Measurements from ENCODE around the gene MYOCOS.

MYOCOS gene

DNA sequence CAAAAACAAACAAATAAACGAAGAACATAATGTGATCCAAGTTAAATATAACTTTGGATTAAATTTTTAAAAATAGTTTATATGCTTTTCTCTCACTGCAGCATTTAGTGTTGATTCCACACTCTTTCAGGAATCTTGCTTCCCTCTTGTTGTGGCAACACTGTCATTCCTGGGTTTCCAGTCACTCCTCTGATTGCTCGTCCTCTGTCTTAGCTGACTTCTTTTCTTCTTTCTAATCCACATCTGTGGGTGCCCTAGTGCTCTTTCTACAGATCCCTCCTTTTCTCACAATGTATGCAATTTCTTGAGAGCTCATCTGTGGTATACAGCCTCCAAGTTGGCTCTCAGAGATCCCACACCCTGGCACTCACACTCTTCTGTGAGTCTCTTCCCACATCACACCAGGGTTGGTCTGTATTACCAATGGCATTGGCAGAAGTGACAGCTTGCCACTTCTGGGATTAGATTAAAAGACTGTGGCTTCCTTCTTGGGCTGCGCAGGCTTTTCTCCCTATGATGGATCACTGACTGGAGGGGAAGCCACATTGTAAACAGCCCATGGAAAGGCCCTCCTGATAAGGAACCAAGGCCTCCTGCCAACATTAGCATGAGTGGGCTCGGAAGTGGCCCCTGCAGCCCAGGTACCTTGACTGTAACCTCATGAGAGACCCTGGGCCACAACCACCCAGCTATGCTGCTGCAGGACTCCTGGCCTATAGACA, 42.0 kb downstream of the MYOCOS start:
- DNase-seq = no peak

DNA sequence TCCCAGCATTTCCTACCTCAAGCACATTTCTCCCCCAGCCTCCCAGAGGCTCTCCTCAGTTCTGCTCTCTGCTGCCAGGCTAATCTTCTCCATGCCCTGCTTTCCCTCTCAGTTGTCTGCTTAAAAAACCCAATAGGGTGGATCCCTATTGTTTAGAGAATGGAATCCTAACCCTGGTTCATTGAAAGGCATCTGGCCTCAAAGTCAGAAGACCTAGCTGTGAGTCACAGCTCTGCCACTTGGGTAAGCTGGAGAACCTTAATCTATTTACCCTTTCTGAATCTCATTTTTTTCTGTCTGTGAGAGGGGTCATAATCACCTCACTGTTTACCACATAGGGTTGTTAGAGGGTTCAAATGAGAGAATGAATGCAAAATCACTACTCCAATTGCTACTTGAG, 42.9 kb downstream of the MYOCOS start:
- no peak for DNase-seq

DNA sequence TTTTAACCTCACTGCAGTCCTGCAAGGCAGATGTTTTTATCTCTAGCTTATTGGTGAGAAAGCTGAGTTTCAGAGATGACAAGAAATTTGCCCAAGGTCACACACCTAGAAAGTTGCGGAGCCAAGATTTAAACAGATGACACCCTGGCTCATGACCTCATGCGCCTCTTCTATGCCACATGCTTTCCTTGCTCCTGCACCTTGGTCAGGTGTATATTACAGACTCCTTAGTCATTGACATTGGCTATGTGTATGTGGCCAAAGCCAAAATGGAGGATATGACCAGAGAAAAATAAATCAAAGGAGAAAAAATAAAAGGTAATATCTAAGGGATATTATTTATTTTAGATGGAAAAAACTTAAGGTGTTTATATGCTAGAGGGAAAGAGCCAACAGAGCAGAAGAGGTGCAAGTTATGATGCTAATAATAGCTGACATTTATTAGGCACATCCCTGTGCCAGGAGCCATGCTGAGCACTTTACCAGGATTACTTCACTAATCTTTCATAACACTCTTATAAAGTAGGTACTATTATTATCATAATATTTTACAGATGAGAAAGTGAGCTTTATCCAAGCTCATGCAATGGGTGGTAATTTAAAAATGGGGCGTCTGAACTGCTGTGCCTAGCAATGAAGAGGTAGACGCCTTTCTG, 44.2 kb downstream of the MYOCOS start:
- no peak for DNase-seq

DNA sequence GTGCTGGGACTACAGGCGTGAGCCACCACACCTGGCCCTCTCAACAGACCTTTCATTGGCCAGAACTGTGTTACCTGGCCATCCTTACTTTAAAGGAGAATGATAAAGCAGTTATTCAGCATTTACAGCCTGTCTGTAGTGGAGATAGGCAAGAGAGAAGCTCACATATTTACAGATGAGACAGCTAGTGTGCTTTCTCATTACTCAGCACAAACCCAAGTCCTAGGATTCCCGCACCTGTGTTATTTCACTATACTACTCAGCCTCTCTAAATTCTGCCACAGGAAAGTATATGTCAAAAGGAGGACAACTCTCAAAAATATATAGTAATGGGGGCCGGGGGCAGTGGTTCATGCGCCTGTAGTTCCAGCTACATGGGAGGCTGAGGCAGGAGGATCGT, 46.3 kb downstream of the MYOCOS start:
- no peak for DNase-seq

DNA sequence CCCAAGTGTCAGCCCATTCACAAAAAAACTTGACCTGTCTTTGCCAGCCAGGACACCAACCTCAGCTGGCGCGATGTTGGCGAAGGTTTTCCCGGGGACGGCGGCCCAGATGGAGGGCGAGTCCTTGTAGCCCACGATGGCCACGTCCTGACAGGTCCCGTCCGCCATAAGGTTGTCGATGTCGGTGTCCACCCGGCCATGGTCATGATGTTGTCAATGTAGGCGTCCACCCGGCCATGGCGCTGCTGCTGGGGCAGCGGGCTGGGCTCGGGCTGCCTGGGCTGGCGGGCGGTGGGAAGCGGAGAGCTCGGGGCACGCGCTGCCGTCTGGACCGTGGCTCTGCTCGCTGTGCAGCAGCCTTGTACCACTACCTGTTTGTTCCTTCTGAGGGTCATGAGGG, 48.7 kb downstream of the MYOCOS start:
- no peak for DNase-seq

DNA sequence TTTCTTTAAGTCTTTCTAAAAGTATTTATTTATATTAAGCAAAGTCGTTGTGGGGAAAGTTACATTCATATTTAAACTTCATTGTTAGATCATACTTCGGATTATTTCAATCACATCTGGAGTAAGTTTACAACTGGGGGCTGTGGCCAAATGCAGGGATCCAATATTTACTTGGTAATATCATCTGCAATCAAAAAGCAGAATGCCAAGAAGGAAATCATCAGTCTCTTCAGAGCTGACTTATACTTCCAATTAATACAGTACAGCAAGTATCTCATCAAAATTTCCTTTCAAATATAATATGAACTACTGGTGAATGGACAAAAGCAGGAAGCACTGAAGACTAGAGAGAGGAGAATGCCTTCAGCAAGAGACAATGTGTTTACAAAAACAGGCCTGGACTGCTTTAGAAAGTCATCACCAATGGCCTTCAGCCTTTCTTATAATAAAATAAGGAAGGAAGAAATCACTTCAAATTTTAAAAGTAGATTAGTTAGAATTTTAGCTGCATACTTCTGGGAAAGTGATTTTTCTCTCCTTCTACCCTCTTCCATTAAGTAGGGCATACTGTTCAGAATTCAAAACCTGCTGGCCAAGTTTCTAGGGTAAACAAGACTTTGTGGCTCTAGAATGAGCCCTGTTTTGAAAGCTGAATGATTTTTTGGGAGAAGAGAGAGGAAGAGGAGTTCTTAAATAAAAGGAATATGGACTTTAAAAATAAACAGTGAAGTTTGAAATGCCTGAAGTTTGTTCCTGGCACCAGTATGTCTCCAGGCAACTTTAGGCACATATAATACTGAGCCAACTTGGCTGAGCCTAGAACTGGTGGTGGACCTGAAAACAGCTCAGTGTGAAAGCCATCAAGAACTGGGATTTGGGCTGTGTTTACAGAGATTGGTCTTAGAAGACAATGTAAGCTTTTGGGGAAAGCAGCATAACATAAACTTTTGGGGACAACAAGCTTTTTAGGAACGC, 52.7 kb downstream of the MYOCOS start:
- DNase-seq = no peak

Data from CD4-positive, alpha-beta T cell treated with Interleukin-10 for 1 hour (primary cell).